Measurements from ENCODE around the gene MRPL51.

DNA sequence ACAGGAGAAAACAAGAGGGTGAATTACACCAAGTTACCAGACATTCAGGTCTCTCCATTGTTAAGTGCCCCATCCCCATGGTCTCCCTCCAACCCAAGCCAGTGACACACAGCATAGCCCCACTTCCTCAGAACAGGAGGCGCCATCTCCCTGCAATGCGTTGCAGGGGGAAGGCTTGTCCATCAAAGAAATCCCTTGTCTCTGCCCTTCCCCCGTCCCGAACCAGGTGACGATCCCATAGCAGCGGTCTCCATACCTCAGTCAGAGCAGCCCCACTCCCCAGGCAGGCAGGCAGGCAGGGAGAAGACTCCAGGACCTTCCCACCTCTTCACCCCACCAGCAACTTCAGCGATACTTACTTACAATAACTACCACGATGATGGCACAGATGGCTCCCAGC, 28.5 kb downstream of the MRPL51 start:
- TF ChIP-seq, protein P1, sequence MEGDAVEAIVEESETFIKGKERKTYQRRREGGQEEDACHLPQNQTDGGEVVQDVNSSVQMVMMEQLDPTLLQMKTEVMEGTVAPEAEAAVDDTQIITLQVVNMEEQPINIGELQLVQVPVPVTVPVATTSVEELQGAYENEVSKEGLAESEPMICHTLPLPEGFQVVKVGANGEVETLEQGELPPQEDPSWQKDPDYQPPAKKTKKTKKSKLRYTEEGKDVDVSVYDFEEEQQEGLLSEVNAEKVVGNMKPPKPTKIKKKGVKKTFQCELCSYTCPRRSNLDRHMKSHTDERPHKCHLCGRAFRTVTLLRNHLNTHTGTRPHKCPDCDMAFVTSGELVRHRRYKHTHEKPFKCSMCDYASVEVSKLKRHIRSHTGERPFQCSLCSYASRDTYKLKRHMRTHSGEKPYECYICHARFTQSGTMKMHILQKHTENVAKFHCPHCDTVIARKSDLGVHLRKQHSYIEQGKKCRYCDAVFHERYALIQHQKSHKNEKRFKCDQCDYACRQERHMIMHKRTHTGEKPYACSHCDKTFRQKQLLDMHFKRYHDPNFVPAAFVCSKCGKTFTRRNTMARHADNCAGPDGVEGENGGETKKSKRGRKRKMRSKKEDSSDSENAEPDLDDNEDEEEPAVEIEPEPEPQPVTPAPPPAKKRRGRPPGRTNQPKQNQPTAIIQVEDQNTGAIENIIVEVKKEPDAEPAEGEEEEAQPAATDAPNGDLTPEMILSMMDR (optimal IDR thresholded peaks at IDR 0.05 in 1 of 3, IDR thresholded peaks at IDR 0.05 in 1 of 3, conservative IDR thresholded peaks at IDR 0.05 in 1 of 3; ENCODE audit: extremely low read depth in 1 of 3, insufficient read depth in 2 of 3, low read length in 3 of 3): no peak
- TF ChIP-seq EZH2 (IDR thresholded peaks at IDR 0.05; ENCODE audit: low read length): no peak

Data from keratinocyte (primary cell).